Type B pancreatic cell (in vitro differentiated cells): ENCODE data around the gene FKBP5. TPM values are rescaled to one million over a fixed set of nuclear protein-coding genes. Genes with fewer than 3 reads are reported as not detected.
"Not testable (repeated sequence)": the region's sequence is repeated elsewhere in the genome, so short reads cannot be mapped to it uniquely, and the experiment has no call there.

Source experiments
- DNase-seq: peaks from one replicate; pipeline ENCODE4 v3.0.0; 2021; ENCODE audit warnings: mixed read lengths; ENCODE audit not compliant: unreplicated experiment; ENCODE audit errors: extremely low spot score
- H3K27ac Mint-ChIP-seq: 2 replicates; pipeline ENCODE4 v1.8.0; 2021; ENCODE audit warnings: mild to moderate bottlenecking, mixed read lengths
- H3K27me3 Mint-ChIP-seq: 2 replicates; pipeline ENCODE4 v1.8.0; 2021; ENCODE audit warnings: mixed read lengths
- H3K36me3 Mint-ChIP-seq: 2 replicates; pipeline ENCODE4 v1.8.0; 2021; ENCODE audit warnings: mixed read lengths
- H3K4me1 Mint-ChIP-seq: one replicate; pipeline ENCODE4 v1.8.0; 2021; ENCODE audit warnings: mixed read lengths; ENCODE audit not compliant: unreplicated experiment
- H3K4me3 Mint-ChIP-seq: 2 replicates; pipeline ENCODE4 v1.8.0; 2021; ENCODE audit warnings: mild to moderate bottlenecking, mixed read lengths
- H3K9me3 Mint-ChIP-seq: 2 replicates; pipeline ENCODE4 v1.8.0; 2021; ENCODE audit warnings: mixed read lengths
- CTCF ChIP-seq: fragments of 200-600 bp; sonication (generic); conservative IDR thresholded peaks from 2 replicates; pipeline ENCODE4 v1.5.0; 2021; ENCODE audit warnings: antibody characterized with exemption, mild to moderate bottlenecking
- total RNA-seq: library from RNA; stranded (reverse); gene quantifications from 2 replicates; pipeline ENCODE4 v1.2.1, GENCODE V29; 2021; ENCODE audit warnings: low replicate concordance

FKBP5 gene
- total RNA-seq, 1 donor from 2014 or later, result 12.5 TPM

DNA sequence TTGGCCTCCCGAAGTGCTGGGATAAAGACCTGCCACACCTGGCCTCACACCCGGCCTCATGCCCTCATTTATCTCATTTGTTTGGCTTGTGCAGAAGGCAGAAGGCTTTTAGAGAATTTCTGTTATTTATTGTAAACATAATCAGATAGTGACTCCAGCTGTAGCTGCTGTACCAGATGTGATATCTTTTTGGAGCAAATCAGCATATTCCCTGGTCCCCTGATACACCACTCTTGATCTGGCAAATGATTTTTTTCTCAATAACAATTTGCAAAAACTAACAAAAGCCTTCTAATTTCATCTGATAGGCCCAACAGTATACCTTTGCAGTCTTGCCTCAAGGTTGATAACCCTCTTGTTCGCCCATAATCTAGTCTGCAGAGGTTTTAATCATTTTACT lies 149.5 kb downstream of the FKBP5 start:
- no peaks in the 10 kb centered on the region for H3K36me3 Mint-ChIP-seq
- no peak overlapping the region for H3K4me3 Mint-ChIP-seq
- no peaks in the 10 kb centered on the region for H3K27me3 Mint-ChIP-seq
- peaks cover 5% of the 10 kb centered on the region for H3K4me1 Mint-ChIP-seq
- no peak overlapping the region for H3K27ac Mint-ChIP-seq
- DNase-seq, result no peak
- no peak for TF ChIP-seq CTCF
- H3K9me3 Mint-ChIP-seq, result peaks cover 4% of the 10 kb centered on the region

GRCh38 chr6:35535847-35536246 lies 152.9 kb downstream of the FKBP5 start:
- peaks cover 11% of the 10 kb centered on the region for H3K4me1 Mint-ChIP-seq
- not testable (repeated sequence) for H3K9me3 Mint-ChIP-seq, DNase-seq, H3K36me3 Mint-ChIP-seq, H3K4me3 Mint-ChIP-seq, H3K27me3 Mint-ChIP-seq, H3K27ac Mint-ChIP-seq

DNA sequence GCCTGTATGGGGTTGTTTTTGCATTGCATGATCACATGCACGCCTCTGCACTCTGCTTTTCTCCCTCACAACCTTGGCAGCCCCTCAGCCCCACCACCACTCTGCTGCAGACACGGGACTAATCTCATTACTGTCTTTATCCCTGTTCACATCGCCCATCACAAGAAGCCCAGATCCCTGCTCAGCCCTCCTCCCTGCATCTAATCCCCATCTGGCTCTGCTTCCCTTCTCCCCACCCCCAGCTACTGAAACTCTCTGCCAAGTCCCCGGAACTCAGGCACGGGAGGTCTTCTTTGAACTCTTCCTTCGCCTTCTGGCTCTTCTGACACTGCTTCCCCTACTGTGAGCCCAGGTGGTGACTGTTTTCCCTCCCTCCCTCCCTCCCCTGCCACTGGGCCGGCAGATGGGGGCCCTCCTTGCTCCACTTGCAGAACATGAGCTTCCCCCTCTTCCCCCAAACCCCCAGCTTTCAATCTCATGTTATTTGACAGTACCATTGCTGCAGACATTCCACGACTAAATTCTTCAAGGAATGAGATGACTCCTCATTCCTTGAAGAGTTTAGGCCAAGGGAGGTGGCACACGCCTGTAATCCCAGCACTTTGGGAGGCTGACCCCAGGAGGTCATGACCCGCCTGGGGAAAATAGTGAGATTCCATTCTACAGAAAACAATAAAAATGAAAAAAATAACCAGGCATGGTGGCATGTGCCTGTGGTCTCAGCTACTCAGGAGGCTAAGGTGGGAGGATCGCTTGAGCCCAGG lies 154.1 kb downstream of the FKBP5 start:
- Mint-ChIP-seq H3K36me3 (no peaks in the 10 kb centered on the region), H3K27me3 (no peaks in the 10 kb centered on the region), H3K9me3 (no peaks in the 10 kb centered on the region), H3K4me1 (peaks cover 11% of the 10 kb centered on the region), H3K27ac (no peak overlapping the region), H3K4me3 (no peak overlapping the region)
- no peak for TF ChIP-seq CTCF
- no peak for DNase-seq

GRCh38 chr6:35533981-35534380 lies 154.7 kb downstream of the FKBP5 start:
- Mint-ChIP-seq H3K9me3 (no peaks in the 10 kb centered on the region), H3K4me3 (no peak overlapping the region), H3K36me3 (no peaks in the 10 kb centered on the region), H3K27ac (no peak overlapping the region), H3K27me3 (no peaks in the 10 kb centered on the region), H3K4me1 (peaks cover 11% of the 10 kb centered on the region)
- no peak for TF ChIP-seq CTCF
- no peak for DNase-seq

DNA sequence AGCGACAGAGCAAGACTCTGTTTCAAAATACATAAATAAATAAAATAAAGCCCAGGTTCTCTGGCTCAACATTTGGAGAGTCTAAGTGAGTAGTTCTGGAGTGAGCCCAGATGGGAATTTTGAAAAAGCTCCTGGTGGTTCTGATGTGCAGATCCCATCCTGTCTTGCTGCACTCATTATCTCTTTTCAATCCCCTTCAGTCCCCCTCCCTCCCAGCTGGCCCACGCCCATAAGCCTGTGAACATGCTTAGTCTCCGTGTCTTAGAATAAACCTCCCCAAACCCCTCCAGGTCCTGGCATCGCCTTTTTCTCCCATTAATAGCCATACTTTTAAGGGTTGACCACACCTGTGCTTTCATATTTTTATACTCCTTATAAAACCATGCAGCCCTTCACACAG lies 156.6 kb downstream of the FKBP5 start:
- H3K27me3 Mint-ChIP-seq, result peaks cover 4% of the 10 kb centered on the region
- no peaks in the 10 kb centered on the region for H3K36me3 Mint-ChIP-seq
- peaks cover 11% of the 10 kb centered on the region for H3K4me1 Mint-ChIP-seq
- no peaks in the 10 kb centered on the region for H3K9me3 Mint-ChIP-seq
- no peak for DNase-seq
- no peak overlapping the region for H3K4me3 Mint-ChIP-seq
- no peak for TF ChIP-seq CTCF
- no peak overlapping the region for H3K27ac Mint-ChIP-seq

DNA sequence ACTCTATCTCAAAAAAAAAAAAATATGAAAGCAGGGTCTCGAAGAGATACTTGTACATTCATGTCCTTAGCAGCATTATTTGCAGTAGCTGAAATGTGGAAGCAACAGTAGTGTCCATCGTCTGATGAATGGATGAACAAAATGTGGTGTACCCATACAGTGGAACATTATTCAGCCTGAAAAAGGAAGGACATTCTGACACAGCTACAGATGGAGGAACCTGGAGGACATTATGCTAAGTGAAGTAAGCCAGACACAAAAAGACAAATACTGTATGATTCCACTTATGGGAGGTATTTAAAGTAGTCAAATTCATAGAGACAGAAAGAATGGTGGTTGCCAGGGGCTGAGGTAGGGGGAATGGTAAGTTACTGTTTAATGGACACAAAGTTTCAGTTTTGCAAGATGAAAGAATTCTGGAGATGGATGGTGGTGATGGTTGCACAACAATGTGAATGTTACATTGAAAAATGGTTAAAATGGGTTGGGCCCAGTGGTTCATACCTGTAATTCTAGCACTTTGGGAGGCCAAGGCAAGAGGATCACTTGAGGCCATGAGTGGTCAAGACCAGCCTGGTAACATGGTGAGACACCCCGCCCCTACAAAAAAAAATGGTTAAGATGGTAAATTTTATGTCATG lies 164.2 kb downstream of the FKBP5 start:
- no peak overlapping the region for H3K4me3 Mint-ChIP-seq
- H3K4me1 Mint-ChIP-seq, result no peaks in the 10 kb centered on the region
- DNase-seq, result no peak
- TF ChIP-seq CTCF, result no peak
- H3K9me3 Mint-ChIP-seq, result no peaks in the 10 kb centered on the region
- peaks cover 7% of the 10 kb centered on the region for H3K27me3 Mint-ChIP-seq
- H3K36me3 Mint-ChIP-seq, result no peaks in the 10 kb centered on the region
- no peak overlapping the region for H3K27ac Mint-ChIP-seq
